Spleen (tissue), 7 donors: ENCODE measurements around the gene AGFG1.

Source experiments
- POLR2AphosphoS5 ChIP-seq, 3 donors: sonication (generic); formaldehyde crosslinking; IDR thresholded peaks; one replicate each; pipeline ENCODE4 v1.5.1; 2017; ENCODE audit warnings: antibody characterized with exemption in 3 of 3
- TF ChIP-seq, protein P1 (sequence below), 11 experiments: fragments of 200-600 bp in 7 of 11; fragments of 450-650 bp in 4 of 11; sonication (generic) in 4 of 11; IDR thresholded peaks in 8 of 11; conservative IDR thresholded peaks in 3 of 11; 1 replicate in 7 of 11; 2 replicates in 4 of 11; pipeline versions ENCODE4 v1.4.0 to v1.8.0; 2016 to 2021; ENCODE audit warnings: antibody characterized with exemption in 11 of 11, inconsistent platforms in 4 of 11, mild to moderate bottlenecking in 1 of 11
- donor health status: DM: no; HTN: no; CAD: no; lungs with moderate emphysema.
- donor health status: DM: no; HTN: no; CAD: no.
- donor health status: DM: no; HTN: no; CAD: no.

DNA sequence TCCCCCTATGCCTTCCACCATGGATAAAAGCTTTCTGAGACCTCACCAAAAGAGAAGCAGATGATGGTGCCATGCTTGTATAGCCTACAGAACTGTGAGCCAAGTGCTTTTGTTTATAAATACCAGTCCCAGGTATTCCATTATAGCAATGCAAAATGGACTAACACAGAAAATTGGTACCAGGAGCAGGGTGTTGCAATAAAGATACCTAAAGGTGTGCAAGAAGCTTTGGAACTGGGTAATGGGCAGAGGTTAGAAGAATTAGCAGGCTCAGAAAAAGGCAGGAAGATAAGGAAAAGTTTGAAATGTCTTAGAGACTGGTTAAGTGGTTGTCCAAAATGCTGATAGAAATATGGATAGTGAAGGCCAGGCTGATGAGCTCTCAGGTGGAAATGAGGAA lies 110.4 kb downstream of the AGFG1 start:
- no peak for TF ChIP-seq POLR2AphosphoS5 (IDR thresholded peaks at IDR 0.05)
- TF ChIP-seq, protein P1, sequence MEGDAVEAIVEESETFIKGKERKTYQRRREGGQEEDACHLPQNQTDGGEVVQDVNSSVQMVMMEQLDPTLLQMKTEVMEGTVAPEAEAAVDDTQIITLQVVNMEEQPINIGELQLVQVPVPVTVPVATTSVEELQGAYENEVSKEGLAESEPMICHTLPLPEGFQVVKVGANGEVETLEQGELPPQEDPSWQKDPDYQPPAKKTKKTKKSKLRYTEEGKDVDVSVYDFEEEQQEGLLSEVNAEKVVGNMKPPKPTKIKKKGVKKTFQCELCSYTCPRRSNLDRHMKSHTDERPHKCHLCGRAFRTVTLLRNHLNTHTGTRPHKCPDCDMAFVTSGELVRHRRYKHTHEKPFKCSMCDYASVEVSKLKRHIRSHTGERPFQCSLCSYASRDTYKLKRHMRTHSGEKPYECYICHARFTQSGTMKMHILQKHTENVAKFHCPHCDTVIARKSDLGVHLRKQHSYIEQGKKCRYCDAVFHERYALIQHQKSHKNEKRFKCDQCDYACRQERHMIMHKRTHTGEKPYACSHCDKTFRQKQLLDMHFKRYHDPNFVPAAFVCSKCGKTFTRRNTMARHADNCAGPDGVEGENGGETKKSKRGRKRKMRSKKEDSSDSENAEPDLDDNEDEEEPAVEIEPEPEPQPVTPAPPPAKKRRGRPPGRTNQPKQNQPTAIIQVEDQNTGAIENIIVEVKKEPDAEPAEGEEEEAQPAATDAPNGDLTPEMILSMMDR (IDR thresholded peaks at IDR 0.05 in 8 of 11, conservative IDR thresholded peaks at IDR 0.05 in 3 of 11) = no peak
